ENCODE data around the gene ARHGEF1.

DNA sequence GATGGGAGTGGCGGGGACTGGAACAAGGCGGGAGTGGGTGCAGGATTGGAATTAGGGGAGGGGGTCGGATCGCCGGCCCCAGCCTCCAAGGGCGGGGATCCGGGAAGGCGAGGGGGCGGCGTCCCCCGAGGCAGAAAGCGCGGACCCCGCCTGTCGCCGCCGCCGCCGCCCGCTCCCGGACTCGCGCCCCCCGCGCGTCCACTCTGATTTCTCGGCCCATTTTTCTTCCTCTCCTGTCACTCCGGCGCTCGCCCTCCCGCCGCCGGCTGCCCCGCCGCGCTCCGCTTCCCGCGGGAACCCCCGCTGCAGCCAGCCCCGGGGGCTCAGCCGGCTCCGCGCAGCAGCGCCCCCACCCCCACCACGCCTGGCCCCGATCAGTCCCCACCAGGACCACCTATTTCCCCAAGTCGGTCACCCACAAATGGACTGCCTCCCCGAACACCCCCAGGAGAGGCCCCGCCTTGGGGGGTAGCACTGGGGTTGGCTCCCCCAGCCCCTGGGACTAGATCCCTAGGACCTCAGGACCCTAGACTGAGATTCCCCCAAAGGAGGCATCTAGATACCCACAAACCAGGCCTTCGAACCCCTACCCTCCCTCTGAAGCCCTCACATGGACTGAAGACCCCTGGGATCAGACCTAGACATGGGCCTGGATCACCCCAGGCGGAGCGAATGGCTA, 57.9 kb downstream of the ARHGEF1 start:
- TF ChIP-seq, protein P1, sequence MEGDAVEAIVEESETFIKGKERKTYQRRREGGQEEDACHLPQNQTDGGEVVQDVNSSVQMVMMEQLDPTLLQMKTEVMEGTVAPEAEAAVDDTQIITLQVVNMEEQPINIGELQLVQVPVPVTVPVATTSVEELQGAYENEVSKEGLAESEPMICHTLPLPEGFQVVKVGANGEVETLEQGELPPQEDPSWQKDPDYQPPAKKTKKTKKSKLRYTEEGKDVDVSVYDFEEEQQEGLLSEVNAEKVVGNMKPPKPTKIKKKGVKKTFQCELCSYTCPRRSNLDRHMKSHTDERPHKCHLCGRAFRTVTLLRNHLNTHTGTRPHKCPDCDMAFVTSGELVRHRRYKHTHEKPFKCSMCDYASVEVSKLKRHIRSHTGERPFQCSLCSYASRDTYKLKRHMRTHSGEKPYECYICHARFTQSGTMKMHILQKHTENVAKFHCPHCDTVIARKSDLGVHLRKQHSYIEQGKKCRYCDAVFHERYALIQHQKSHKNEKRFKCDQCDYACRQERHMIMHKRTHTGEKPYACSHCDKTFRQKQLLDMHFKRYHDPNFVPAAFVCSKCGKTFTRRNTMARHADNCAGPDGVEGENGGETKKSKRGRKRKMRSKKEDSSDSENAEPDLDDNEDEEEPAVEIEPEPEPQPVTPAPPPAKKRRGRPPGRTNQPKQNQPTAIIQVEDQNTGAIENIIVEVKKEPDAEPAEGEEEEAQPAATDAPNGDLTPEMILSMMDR (conservative IDR thresholded peaks at IDR 0.05 in 1 of 2, IDR thresholded peaks at IDR 0.05 in 1 of 2; ENCODE audit: low read depth in 1 of 2, low read length in 2 of 2), result no peak
- TF ChIP-seq EZH2 (IDR thresholded peaks at IDR 0.05; ENCODE audit: low read length, missing control alignments), result no peak
